Measurements from ENCODE around the gene C16orf89.
"Not testable (repeated sequence)": the region's sequence is repeated elsewhere in the genome, so short reads cannot be mapped to it uniquely, and the experiment has no call there.

Gene C16orf89

GRCh38 chr16:5059386-5060072 is 6.2 kb downstream of the C16orf89 start:
- no peak for DNase-seq

GRCh38 chr16:5058476-5058875 is 7.3 kb downstream of the C16orf89 start:
- no peak for DNase-seq

GRCh38 chr16:5056352-5056751 is 9.4 kb downstream of the C16orf89 start:
- DNase-seq, result peak; percentile 39

GRCh38 chr16:5054876-5055865 is 10.6 kb downstream of the C16orf89 start:
- no peak for DNase-seq

GRCh38 chr16:5046914-5047313 is 18.8 kb downstream of the C16orf89 start:
- DNase-seq, result no peak

GRCh38 chr16:5045499-5046115 is 20.1 kb downstream of the C16orf89 start:
- no peak for DNase-seq

GRCh38 chr16:5044581-5044980 is 21.2 kb downstream of the C16orf89 start:
- not testable (repeated sequence) for DNase-seq

GRCh38 chr16:5044011-5044540 is 21.7 kb downstream of the C16orf89 start:
- no peak for DNase-seq

GRCh38 chr16:5042574-5043171 is 23.1 kb downstream of the C16orf89 start:
- no peak for DNase-seq

- DNase-seq, result no peak
These were observed 24.1 kb downstream of the C16orf89 start for GRCh38 chr16:5041600-5042133.

GRCh38 chr16:5040451-5040850 is 25.3 kb downstream of the C16orf89 start:
- DNase-seq, result no peak

- DNase-seq, result no peak
These were observed 29.3 kb downstream of the C16orf89 start for GRCh38 chr16:5036228-5037156.

GRCh38 chr16:5035909-5036227 is 29.9 kb downstream of the C16orf89 start:
- DNase-seq, result no peak

- no peak for DNase-seq
These were observed 31.6 kb downstream of the C16orf89 start for GRCh38 chr16:5034167-5034523.

GRCh38 chr16:5033256-5034166 is 32.2 kb downstream of the C16orf89 start, which contains the start of gene NAGPA:
TSS of gene NAGPA (minus strand) at chr16:5033935. CDS start at chr16:5033914, 21 bp downstream.
- peak; percentile 86 for DNase-seq

GRCh38 chr16:5032748-5033167 is 33.0 kb downstream of the C16orf89 start:
- DNase-seq, result no peak

- no peak for DNase-seq
These were observed 34.2 kb downstream of the C16orf89 start for GRCh38 chr16:5031601-5032000.

GRCh38 chr16:5030251-5030870 is 35.4 kb downstream of the C16orf89 start:
- no peak for DNase-seq

- no peak for DNase-seq
These were observed 36.7 kb downstream of the C16orf89 start for GRCh38 chr16:5028950-5029475.

Measured in CD4-positive, alpha-beta T cell treated with Interleukin-17A for 1 hour (primary cell).